Muscle layer of colon (tissue), 2 donors: ENCODE results near the gene DNLZ.

Source experiments
- H3K27ac ChIP-seq: one replicate; pipeline ENCODE4 v1.7.0; 2013; ENCODE audit warnings: low read depth, mild to moderate bottlenecking, low read length, moderate library complexity
- H3K27me3 ChIP-seq, 2 donors: one replicate each; pipeline ENCODE4 v1.7.0; 2013; ENCODE audit warnings: low read length in 2 of 2, mild to moderate bottlenecking in 2 of 2; ENCODE audit not compliant: insufficient read depth in 2 of 2, control insufficient read depth in 1 of 2
- H3K36me3 ChIP-seq: one replicate; pipeline ENCODE4 v1.7.0; 2013; ENCODE audit warnings: mild to moderate bottlenecking, low read length; ENCODE audit not compliant: insufficient read depth
- H3K4me1 ChIP-seq: one replicate; pipeline ENCODE4 v1.7.0; 2013; ENCODE audit warnings: mild to moderate bottlenecking, low read length; ENCODE audit not compliant: insufficient read depth
- H3K4me3 ChIP-seq, 2 donors: one replicate each; pipeline ENCODE4 v1.7.0; 2013; ENCODE audit warnings: low read length in 2 of 2, low read depth in 1 of 2, mild to moderate bottlenecking in 1 of 2, moderate library complexity in 1 of 2
- H3K9ac ChIP-seq: one replicate; pipeline ENCODE4 v1.7.0; 2013; ENCODE audit warnings: low read length
- H3K9me3 ChIP-seq: one replicate; pipeline ENCODE4 v1.7.0; 2013; ENCODE audit warnings: mild to moderate bottlenecking, low read length
- donor health status: abdominal sarcoma.
- donor health status: Adenocarcinoma of cecum.

Gene DNLZ

GRCh38 chr9:136381311-136381710 is 17.8 kb upstream of the DNLZ start:
- H3K36me3 ChIP-seq = peaks cover 13% of the 10 kb centered on the region
- H3K9me3 ChIP-seq = no peaks in the 10 kb centered on the region
- H3K27me3 ChIP-seq = no peaks in the 10 kb centered on the region
- no peak overlapping the region for H3K27ac ChIP-seq
- no peak overlapping the region for H3K9ac ChIP-seq
- no peak overlapping the region for H3K4me3 ChIP-seq
- H3K4me1 ChIP-seq = no peaks in the 10 kb centered on the region

DNA sequence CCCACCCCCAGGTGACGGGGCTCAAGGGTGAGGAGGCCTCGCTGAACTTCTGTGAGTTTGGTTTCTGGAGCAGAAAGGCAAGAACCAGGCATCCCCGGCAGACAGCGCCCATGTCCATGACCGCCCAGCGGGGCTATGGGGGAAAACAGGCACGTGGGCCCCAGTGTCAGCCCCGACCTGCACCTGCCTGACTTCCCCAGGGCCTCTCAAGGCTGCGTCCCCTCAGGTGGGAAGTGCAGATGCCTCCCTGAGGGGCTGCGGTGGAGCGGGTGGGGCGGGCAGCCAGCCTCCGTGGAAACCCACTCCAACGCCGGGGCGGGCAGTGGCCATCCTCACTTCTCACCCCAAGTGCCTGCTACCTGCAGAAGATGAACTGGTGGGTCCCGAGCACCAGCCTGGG is 16.8 kb upstream of the DNLZ start:
- no peak overlapping the region for H3K27ac ChIP-seq
- H3K27me3 ChIP-seq = no peaks in the 10 kb centered on the region
- H3K4me3 ChIP-seq = no peak overlapping the region
- no peaks in the 10 kb centered on the region for H3K4me1 ChIP-seq
- H3K9ac ChIP-seq = no peak overlapping the region
- peaks cover 13% of the 10 kb centered on the region for H3K36me3 ChIP-seq
- no peaks in the 10 kb centered on the region for H3K9me3 ChIP-seq

DNA sequence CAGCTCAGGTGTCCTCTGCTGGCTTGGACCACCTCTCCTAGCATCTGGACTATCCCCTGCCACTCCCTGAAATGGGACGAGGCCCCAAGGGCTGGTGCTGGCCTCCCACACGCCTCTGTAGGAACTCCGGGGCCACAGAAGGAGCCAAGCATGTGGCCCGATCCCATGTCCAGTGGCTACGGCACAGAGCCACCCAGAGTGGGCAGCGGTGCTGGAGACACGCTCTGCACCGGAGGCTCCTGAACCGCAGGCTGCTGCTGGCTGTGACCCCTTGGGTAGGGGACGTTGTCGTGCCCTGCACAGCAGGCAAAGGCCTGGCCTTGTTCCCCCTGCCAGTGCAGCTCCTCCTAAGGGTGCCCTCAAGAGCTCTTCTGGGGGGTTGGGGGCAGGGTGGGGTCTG is 16.3 kb upstream of the DNLZ start:
- Histone ChIP-seq H3K27me3 (no peaks in the 10 kb centered on the region), H3K4me1 (no peaks in the 10 kb centered on the region), H3K27ac (no peak overlapping the region), H3K9ac (no peak overlapping the region), H3K36me3 (peaks cover 9% of the 10 kb centered on the region), H3K9me3 (no peaks in the 10 kb centered on the region), H3K4me3 (no peak overlapping the region)

GRCh38 chr9:136379401-136379800 is 15.9 kb upstream of the DNLZ start:
- Histone ChIP-seq H3K4me3 (no peak overlapping the region), H3K9me3 (no peaks in the 10 kb centered on the region), H3K27me3 (no peaks in the 10 kb centered on the region), H3K4me1 (no peaks in the 10 kb centered on the region), H3K27ac (no peak overlapping the region), H3K36me3 (peaks cover 7% of the 10 kb centered on the region), H3K9ac (no peak overlapping the region)

GRCh38 chr9:136379003-136379287 is 15.4 kb upstream of the DNLZ start:
- H3K27ac ChIP-seq = no peak overlapping the region
- no peak overlapping the region for H3K9ac ChIP-seq
- no peaks in the 10 kb centered on the region for H3K27me3 ChIP-seq
- H3K36me3 ChIP-seq = peaks cover 7% of the 10 kb centered on the region
- H3K4me1 ChIP-seq = no peaks in the 10 kb centered on the region
- no peaks in the 10 kb centered on the region for H3K9me3 ChIP-seq
- H3K4me3 ChIP-seq = no peak overlapping the region

GRCh38 chr9:136378170-136379002 is 14.8 kb upstream of the DNLZ start:
- Histone ChIP-seq H3K4me1 (no peaks in the 10 kb centered on the region), H3K36me3 (peaks cover 7% of the 10 kb centered on the region), H3K9ac (no peak overlapping the region), H3K4me3 (no peak overlapping the region), H3K27me3 (no peaks in the 10 kb centered on the region), H3K27ac (no peak overlapping the region), H3K9me3 (no peaks in the 10 kb centered on the region)

DNA sequence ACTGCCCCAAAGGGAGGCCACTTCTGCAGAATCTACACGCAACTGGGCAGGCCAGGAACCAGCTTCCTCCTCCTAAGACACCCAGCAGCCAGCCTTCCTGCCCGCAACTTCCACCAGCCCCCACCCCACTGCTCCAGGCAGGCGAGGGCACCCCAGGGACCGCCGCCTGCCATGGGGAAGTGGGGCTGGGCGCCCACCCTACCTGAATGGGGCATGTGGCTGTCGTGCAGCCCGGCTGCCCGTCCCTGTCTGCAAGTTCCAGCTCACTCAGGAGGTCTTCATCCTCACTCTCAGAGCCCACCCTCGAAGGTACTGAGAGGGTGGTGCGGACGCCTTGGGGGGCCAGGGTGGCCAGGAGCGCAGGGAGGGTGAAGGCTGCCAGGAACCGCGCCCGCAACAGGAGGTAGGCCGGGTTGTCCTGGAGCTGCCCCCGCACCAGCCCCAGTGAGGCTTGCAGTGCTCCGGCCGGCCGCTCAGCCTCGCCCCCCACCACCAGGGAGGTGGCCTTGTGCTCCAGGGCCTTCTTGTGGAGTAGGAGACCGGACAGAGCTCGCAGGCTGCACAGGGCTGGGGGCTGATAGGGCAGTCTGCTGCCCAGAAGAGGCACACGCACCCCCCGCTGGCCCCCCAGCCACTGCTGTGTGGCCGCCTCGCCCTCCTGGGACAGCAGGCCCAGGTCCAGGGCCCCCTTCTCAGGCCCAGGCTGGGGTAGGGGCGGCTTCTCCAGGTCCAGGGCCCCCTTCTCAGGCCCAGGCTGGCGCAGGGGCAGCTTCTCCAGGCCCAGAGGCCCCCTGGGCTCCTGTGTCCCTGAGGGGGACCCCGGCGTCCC is 14.0 kb upstream of the DNLZ start:
- H3K9me3 ChIP-seq = no peaks in the 10 kb centered on the region
- H3K4me1 ChIP-seq = no peaks in the 10 kb centered on the region
- H3K27ac ChIP-seq = no peak overlapping the region
- H3K4me3 ChIP-seq = no peak overlapping the region
- peaks cover 7% of the 10 kb centered on the region for H3K36me3 ChIP-seq
- H3K27me3 ChIP-seq = no peaks in the 10 kb centered on the region
- H3K9ac ChIP-seq = no peak overlapping the region

GRCh38 chr9:136376457-136376856 is 12.9 kb upstream of the DNLZ start:
- Histone ChIP-seq H3K36me3 (peaks cover 7% of the 10 kb centered on the region), H3K4me3 (no peak overlapping the region), H3K27ac (no peak overlapping the region), H3K27me3 (no peaks in the 10 kb centered on the region), H3K9me3 (no peaks in the 10 kb centered on the region), H3K9ac (no peak overlapping the region), H3K4me1 (no peaks in the 10 kb centered on the region)

DNA sequence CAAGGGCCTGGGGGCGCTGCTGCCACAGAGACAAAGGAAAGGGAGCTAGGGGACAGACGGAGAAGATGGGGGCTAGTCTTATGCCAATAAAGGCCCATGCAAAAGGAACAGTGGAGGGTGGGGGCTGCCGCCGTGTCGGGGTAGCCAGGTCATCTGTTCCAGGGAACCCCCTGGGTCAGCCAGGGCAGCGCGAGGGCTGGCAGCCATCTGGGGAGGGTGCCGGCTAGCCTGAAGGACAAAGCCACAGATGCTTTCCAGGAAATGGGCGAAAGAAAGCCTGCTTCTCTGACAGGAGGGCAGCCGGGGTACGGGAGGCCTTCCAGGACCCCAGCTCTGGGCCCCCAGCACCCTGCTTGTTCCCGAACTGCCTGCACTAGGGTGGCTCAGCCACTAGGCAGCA is 11.6 kb upstream of the DNLZ start:
- no peak overlapping the region for H3K4me3 ChIP-seq

DNA sequence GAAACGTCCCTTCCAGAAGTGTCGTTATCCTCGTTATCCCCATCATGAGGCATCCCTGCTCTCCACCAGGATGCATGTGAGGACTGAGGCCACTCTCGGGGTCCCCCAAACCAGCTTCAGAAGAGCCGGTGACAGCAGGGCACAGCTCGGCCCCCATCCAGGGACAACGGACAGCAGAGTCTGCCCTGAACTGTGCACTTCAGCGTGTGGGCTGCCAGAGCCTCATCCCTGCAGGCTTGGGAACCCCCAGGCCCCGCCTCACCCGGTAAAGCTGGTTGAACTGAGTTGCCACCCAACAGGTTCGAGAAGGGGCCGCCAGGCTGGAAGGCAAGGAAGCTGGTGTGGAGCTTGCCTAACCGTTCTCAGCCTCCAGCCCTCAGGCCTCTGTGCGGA is 10.6 kb upstream of the DNLZ start:
- no peaks in the 10 kb centered on the region for H3K4me1 ChIP-seq
- H3K9me3 ChIP-seq = no peaks in the 10 kb centered on the region
- no peak overlapping the region for H3K4me3 ChIP-seq
- H3K27me3 ChIP-seq = no peaks in the 10 kb centered on the region
- no peaks in the 10 kb centered on the region for H3K36me3 ChIP-seq
- H3K27ac ChIP-seq = no peak overlapping the region
- no peak overlapping the region for H3K9ac ChIP-seq

More for the DNA sequence above, 11.6 kb upstream of the DNLZ start:
- Histone ChIP-seq H3K27me3 (no peaks in the 10 kb centered on the region), H3K4me1 (no peaks in the 10 kb centered on the region), H3K9me3 (no peaks in the 10 kb centered on the region), H3K36me3 (no peaks in the 10 kb centered on the region), H3K27ac (no peak overlapping the region), H3K9ac (no peak overlapping the region)

- Histone ChIP-seq H3K36me3 (no peaks in the 10 kb centered on the region), H3K4me3 (no peak within 1 kb of the TSS), H3K9me3 (no peaks in the 10 kb centered on the region), H3K9ac (no peak within 1 kb of the TSS), H3K27ac (no peak within 1 kb of the TSS), H3K27me3 (no peaks in the 10 kb centered on the region), H3K4me1 (no peaks in the 10 kb centered on the region)
Observed at GRCh38 chr9:136373300-136374182, 10.0 kb upstream of the DNLZ start, which contains the start of gene CARD9. Gene CARD9, minus strand, starts transcription at chr9:136373669. Its CDS starts 1,591 bp downstream, at chr9:136372078.
